Stimulated activated CD8-positive, alpha-beta memory T cell treated with anti-CD3 and anti-CD28 coated beads, Interleukin-12 subunit alpha, Interleukin-12 subunit beta, amount 100 ng/mL, for 24 hours (primary cell): ENCODE data around the gene LACRT.

Experiments used
- DNase-seq: peaks from one replicate; pipeline ENCODE4 v3.0.0-alpha.2; 2020; ENCODE audit errors: extremely low read depth

Gene LACRT

GRCh38 chr12:54602661-54603060 lies 32.0 kb downstream of the LACRT start:
- no peak for DNase-seq

GRCh38 chr12:54601841-54602240 lies 32.9 kb downstream of the LACRT start:
- DNase-seq = no peak

GRCh38 chr12:54598970-54599369 lies 35.7 kb downstream of the LACRT start:
- no peak for DNase-seq

- DNase-seq = peak; percentile 10
These were observed 38.2 kb downstream of the LACRT start for GRCh38 chr12:54596526-54596946.

DNA sequence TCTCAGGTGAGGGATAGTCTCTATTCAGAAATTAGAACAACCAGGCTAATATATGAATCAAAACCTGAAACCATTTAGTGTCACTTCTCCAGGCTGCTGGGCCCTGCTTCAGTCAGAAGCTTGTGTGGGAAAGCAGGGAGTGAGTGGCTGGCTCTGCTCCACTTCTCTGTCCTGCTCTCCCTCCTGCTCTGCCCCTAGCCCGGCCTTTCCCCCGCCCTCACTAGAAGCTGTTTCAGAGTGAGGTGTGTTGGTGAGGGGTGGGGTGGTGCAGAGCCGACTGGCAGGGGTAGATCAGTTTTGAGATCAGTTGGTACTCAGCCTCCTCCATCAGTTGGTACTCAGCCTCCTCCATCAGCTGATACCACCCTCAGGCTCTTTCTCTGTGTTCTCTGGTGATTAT lies 39.2 kb downstream of the LACRT start:
- DNase-seq = no peak

GRCh38 chr12:54593725-54594124 lies 41.0 kb downstream of the LACRT start:
- no peak for DNase-seq

DNA sequence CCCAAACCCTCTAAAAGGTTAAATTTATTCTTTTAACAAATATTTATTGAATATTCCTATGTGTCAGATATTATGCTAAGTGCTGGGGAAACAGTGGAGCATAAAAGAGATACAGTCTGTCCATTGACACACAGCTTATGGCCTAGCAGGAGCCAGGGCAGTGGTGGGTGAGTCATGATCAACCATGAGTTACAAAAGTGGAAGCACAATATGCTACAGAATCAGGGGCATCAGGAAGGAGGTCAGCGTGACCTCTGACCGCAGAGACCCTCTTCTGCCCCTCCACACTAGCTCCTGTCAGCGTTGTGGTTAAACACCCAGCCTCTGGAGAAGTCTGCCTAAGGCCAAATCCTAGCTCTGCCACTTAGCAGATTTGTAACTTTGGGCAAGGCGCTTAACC lies 41.6 kb downstream of the LACRT start:
- DNase-seq = no peak

DNA sequence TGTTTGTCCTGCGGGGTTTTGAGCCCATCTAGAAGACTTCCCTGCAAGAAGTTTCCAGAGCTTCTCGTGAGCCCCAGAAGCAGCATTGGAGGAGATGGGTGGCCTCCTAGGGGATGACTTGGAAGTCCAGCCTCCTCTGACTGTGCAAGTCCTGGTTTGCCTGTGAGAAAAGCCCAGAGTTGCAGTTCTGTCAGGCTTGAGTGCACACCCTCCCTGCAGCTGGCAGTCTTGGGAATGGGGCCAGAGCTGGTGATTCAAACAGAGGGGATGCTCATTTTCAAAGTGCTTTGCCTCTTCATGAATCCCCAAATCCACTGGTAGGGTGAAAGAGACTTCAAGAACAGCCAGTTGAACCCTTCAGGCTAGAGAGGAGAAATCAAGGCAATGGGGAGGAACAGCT lies 42.4 kb downstream of the LACRT start:
- DNase-seq = no peak

- no peak for DNase-seq
These were observed 43.6 kb downstream of the LACRT start for GRCh38 chr12:54590978-54591591.

DNA sequence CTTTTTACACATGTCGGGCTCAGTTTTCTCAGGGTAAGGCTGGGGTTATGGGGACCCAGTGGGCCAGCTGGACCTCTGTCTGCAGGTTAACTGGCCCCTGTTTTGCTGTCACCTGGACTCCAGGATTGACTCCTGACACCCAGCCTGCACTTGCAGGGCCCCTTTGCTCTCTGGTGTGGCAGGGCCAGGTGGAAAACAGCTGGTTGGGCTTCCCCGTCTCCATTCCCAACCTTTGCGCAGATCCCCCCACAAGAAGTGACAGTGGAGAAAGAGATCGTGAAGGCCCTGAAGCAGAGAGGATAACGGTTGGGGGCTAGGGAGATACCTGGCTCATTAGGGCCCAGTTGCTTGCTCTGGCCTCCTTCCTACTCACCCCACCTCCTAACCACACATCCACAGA lies 44.7 kb downstream of the LACRT start:
- DNase-seq = no peak

- no peak for DNase-seq
These were observed 45.8 kb downstream of the LACRT start for GRCh38 chr12:54588890-54589267.

GRCh38 chr12:54588110-54588889 lies 46.4 kb downstream of the LACRT start, which contains the start of gene PPP1R1A:
PPP1R1A (minus strand) TSS chr12:54588659; CDS start chr12:54588488, 171 bp downstream.
- no peak for DNase-seq

- no peak for DNase-seq
These were observed 47.3 kb downstream of the LACRT start for GRCh38 chr12:54587315-54587873.

GRCh38 chr12:54586620-54587019 lies 48.1 kb downstream of the LACRT start:
- DNase-seq = no peak

DNA sequence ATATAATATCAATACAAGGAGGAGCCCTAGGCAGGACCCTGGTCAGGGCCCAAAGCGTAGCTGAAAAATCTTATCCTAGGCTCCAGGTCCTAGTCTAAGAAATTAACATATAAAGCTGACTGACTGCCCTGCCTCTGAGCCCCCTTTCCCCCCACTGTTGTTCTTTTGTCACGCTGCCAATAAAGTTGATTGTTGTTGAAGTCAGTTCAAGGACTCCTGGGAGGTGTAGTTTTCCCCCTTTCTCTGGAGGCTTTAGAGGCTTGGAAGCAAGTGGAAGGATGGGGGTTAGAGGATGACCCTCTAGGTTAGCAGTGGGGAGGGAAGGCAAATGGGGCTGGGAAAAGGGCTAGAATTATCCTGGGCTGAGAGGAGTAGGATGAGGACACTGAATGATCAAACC lies 49.5 kb downstream of the LACRT start:
- DNase-seq = no peak

DNA sequence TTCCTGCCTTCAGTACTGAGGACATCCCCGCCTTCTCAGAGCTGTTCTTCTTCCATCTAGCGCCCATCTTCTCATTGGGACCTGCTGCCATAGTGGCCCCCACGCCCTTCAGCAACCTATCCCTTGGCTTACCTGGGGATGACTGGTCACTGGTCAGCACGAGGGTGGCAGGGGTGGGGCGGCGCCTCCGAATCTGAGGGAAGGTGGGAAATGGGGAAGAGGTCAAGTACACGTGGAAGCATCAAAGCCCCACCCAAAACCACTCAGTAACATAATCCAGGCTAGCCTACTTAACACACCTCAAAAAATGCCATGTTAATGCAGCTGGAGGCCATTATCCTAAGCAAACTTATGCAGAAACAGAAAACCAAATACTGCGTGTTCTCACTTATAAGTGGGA lies 50.6 kb downstream of the LACRT start:
- DNase-seq = no peak

- no peak for DNase-seq
These were observed 51.0 kb downstream of the LACRT start for GRCh38 chr12:54583726-54584125.

DNA sequence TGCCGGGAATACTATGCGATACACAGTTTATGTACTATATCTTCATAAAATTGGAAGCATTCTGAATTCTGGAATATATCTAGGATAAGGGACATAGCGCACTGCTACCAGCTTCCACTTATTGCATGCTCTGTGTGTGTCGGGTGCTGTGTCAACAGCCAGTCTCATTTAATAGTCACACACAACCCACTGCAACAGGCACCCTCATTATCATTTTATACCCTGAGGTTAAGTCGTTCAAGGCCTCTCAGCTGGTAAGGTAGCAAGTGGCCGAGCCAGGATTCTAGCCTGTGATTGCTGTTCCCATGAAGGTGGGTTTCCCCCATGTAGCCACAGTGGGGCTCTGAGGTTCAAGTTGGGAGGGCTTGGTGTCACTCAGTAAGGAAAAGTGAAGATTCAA lies 53.3 kb downstream of the LACRT start:
- no peak for DNase-seq
